IPS-11a (cell line): Measurements from ENCODE around the gene TMEM167B.
"Not testable (repeated sequence)": the region's sequence is repeated elsewhere in the genome, so short reads cannot be mapped to it uniquely, and the experiment has no call there.

ENCODE experiments used
- H3K4me3 ChIP-seq: one replicate; pipeline ENCODE4 v1.5.1; 2013; ENCODE audit warnings: low read depth, low read length, control low read depth

Gene TMEM167B

GRCh38 chr1:109112652-109113285 is 22.2 kb downstream of the TMEM167B start:
- H3K4me3 ChIP-seq, result no peak overlapping the region

GRCh38 chr1:109113590-109114341 is 23.2 kb downstream of the TMEM167B start, which contains the start of gene ELAPOR1:
TSS of gene ELAPOR1 (plus strand) at chr1:109114115. CDS start at chr1:109114184, 69 bp downstream.
- peak within 1 kb of the TSS; percentile 55 for H3K4me3 ChIP-seq

- peak overlapping the region; percentile 55 for H3K4me3 ChIP-seq
Observed at GRCh38 chr1:109114342-109114674, 23.7 kb downstream of the TMEM167B start.

- no peak overlapping the region for H3K4me3 ChIP-seq
Observed at GRCh38 chr1:109115685-109116084, 25.1 kb downstream of the TMEM167B start.

- no peak overlapping the region for H3K4me3 ChIP-seq
Observed at GRCh38 chr1:109116286-109116685, 25.7 kb downstream of the TMEM167B start.

GRCh38 chr1:109118089-109118488 is 27.5 kb downstream of the TMEM167B start:
- no peak overlapping the region for H3K4me3 ChIP-seq

GRCh38 chr1:109120356-109120755 is 29.8 kb downstream of the TMEM167B start:
- H3K4me3 ChIP-seq, result no peak overlapping the region

GRCh38 chr1:109131059-109131458 is 40.5 kb downstream of the TMEM167B start:
- no peak overlapping the region for H3K4me3 ChIP-seq

GRCh38 chr1:109131800-109132199 is 41.2 kb downstream of the TMEM167B start:
- H3K4me3 ChIP-seq, result no peak overlapping the region

GRCh38 chr1:109133002-109133706 is 42.6 kb downstream of the TMEM167B start:
- H3K4me3 ChIP-seq, result no peak overlapping the region

- H3K4me3 ChIP-seq, result no peak overlapping the region
Observed at GRCh38 chr1:109133815-109134214, 43.3 kb downstream of the TMEM167B start.

- H3K4me3 ChIP-seq, result no peak overlapping the region
Observed at GRCh38 chr1:109134423-109134822, 43.9 kb downstream of the TMEM167B start.

- H3K4me3 ChIP-seq, result no peak overlapping the region
Observed at GRCh38 chr1:109135940-109136339, 45.4 kb downstream of the TMEM167B start.

GRCh38 chr1:109136766-109137165 is 46.2 kb downstream of the TMEM167B start:
- H3K4me3 ChIP-seq, result no peak overlapping the region

- no peak overlapping the region for H3K4me3 ChIP-seq
Observed at GRCh38 chr1:109137958-109138357, 47.4 kb downstream of the TMEM167B start.

GRCh38 chr1:109138358-109138757 is 47.8 kb downstream of the TMEM167B start:
- no peak overlapping the region for H3K4me3 ChIP-seq

GRCh38 chr1:109140392-109140791 is 49.8 kb downstream of the TMEM167B start:
- no peak overlapping the region for H3K4me3 ChIP-seq

GRCh38 chr1:109142260-109142659 is 51.7 kb downstream of the TMEM167B start:
- H3K4me3 ChIP-seq, result no peak overlapping the region

GRCh38 chr1:109142725-109143124 is 52.2 kb downstream of the TMEM167B start:
- not testable (repeated sequence) for H3K4me3 ChIP-seq
